B cell (primary cell): ENCODE measurements around the gene TTC1. TPM values are rescaled to one million over a fixed set of nuclear protein-coding genes. Genes with fewer than 3 reads are reported as not detected.

Experiments
- ATAC-seq: fragments of 200-7000 bp; cut with Tn5 transposase; one replicate; pipeline ENCODE4 v1.10.0; 2021; ENCODE audit warnings: low read depth, mild to moderate bottlenecking, moderate number of reproducible peaks, moderate library complexity
- CTCF ChIA-PET: fragments of 350-600 bp; sonication (Branson Sonifier 250); formaldehyde crosslinking; loops from one replicate; lab custom pipeline; 2021; ENCODE audit warnings: antibody characterized with exemption, inconsistent platforms; lab: Charles Lee
- POLR2A ChIA-PET: fragments of 350-600 bp; sonication (Branson Sonifier 250); formaldehyde crosslinking; loops from one replicate; lab custom pipeline; 2021; ENCODE audit warnings: antibody characterized with exemption; lab: Charles Lee
- DNase-seq: peaks from one replicate; pipeline ENCODE4 v3.0.0; 2013
- H2AFZ ChIP-seq: 2 replicates; pipeline ENCODE4 v1.6.1; 2012; ENCODE audit warnings: mild to moderate bottlenecking, low read depth, low read length; ENCODE audit not compliant: insufficient read depth, poor library complexity, severe bottlenecking
- H3K27ac ChIP-seq, 2 donors: 1 replicate in 1 of 2; 2 replicates in 1 of 2; pipeline ENCODE4 v1.5.1; 2012 to 2013; ENCODE audit warnings: low read length in 2 of 2, mild to moderate bottlenecking in 2 of 2, moderate library complexity in 1 of 2
- H3K27me3 ChIP-seq, 4 experiments: fragments of 200-600 bp in 1 of 4; sonication (generic) in 1 of 4; replicated peaks in 1 of 4; 1 replicate in 2 of 4; 2 replicates in 2 of 4; pipeline versions ENCODE4 v1.6.1 to v1.7.0; 2013 to 2016; ENCODE audit warnings: low read length in 3 of 4, mild to moderate bottlenecking in 2 of 4, mixed read lengths in 1 of 4, moderate library complexity in 1 of 4; ENCODE audit not compliant: insufficient read depth in 4 of 4, control insufficient read depth in 3 of 4; ENCODE audit errors: control extremely low read depth in 1 of 4
- H3K36me3 ChIP-seq, 2 experiments: replicated peaks in 1 of 2; 1 replicate in 1 of 2; 2 replicates in 1 of 2; pipeline versions ENCODE4 v1.6.1 to v1.7.1; 2013; ENCODE audit warnings: low read length in 1 of 2; ENCODE audit not compliant: insufficient read depth in 2 of 2, control insufficient read depth in 1 of 2; ENCODE audit errors: control extremely low read depth in 1 of 2, extremely low read depth in 1 of 2
- H3K4me1 ChIP-seq, 2 donors: fragments of 200-600 bp in 1 of 2; sonication (generic) in 1 of 2; 1 replicate in 1 of 2; 2 replicates in 1 of 2; pipeline versions ENCODE4 v1.5.1 to v1.6.1; 2013 to 2017; ENCODE audit warnings: low read length in 2 of 2; ENCODE audit not compliant: control insufficient read depth in 2 of 2, insufficient read depth in 2 of 2
- H3K4me2 ChIP-seq: replicated peaks from 2 replicates; pipeline ENCODE3; 2012; ENCODE audit warnings: mild to moderate bottlenecking, low read depth, low read length; ENCODE audit not compliant: poor library complexity, severe bottlenecking
- H3K4me3 ChIP-seq, 5 experiments: fragments of 200-600 bp in 1 of 5; sonication (generic) in 1 of 5; 1 replicate in 3 of 5; 2 replicates in 2 of 5; pipeline versions ENCODE4 v1.5.1 to v1.7.0; 2011 to 2016; ENCODE audit warnings: low read length in 4 of 5, mild to moderate bottlenecking in 4 of 5, low read depth in 2 of 5, control low read depth in 1 of 5, moderate library complexity in 1 of 5; ENCODE audit not compliant: insufficient read depth in 1 of 5; ENCODE audit errors: control extremely low read depth in 1 of 5, extremely low read depth in 1 of 5
- H3K79me2 ChIP-seq: fragments of 200-600 bp; sonication (generic); one replicate; pipeline ENCODE4 v1.6.0; 2016; ENCODE audit warnings: low read length; ENCODE audit not compliant: control insufficient read depth, insufficient read depth
- H3K9ac ChIP-seq: fragments of 200-600 bp; sonication (generic); 2 replicates; pipeline ENCODE4 v1.6.1; 2017; ENCODE audit warnings: mild to moderate bottlenecking, low read length, moderate library complexity
- H3K9me3 ChIP-seq, 3 donors: one replicate each; pipeline versions ENCODE4 v1.6.1 to v1.7.1; 2013; ENCODE audit warnings: low read length in 2 of 3; ENCODE audit not compliant: control insufficient read depth in 2 of 3, insufficient read depth in 1 of 3; ENCODE audit errors: control extremely low read depth in 1 of 3
- H4K20me1 ChIP-seq: 2 replicates; pipeline ENCODE4 v1.6.0; 2012; ENCODE audit warnings: mild to moderate bottlenecking, low read length; ENCODE audit not compliant: insufficient read depth, control insufficient read depth, poor library complexity, severe bottlenecking
- H3K27ac Mint-ChIP-seq: one replicate; pipeline ENCODE4 v1.8.0; 2021; ENCODE audit warnings: mixed read lengths
- H3K27me3 Mint-ChIP-seq: one replicate; pipeline ENCODE4 v1.8.0; 2021; ENCODE audit warnings: mixed read lengths
- H3K4me1 Mint-ChIP-seq: one replicate; pipeline ENCODE4 v1.8.0; 2021; ENCODE audit warnings: mixed read lengths
- H3K4me3 Mint-ChIP-seq: one replicate; pipeline ENCODE4 v1.8.0; 2021; ENCODE audit warnings: mixed read lengths
- H3K9me3 Mint-ChIP-seq: one replicate; pipeline ENCODE4 v1.8.0; 2022; ENCODE audit warnings: mixed read lengths; ENCODE audit not compliant: insufficient read depth
- CTCF ChIP-seq: fragments of 200-600 bp; IDR thresholded peaks from one replicate; pipeline ENCODE4 v1.8.0; 2022; ENCODE audit warnings: antibody characterized with exemption, mild to moderate bottlenecking
- EZH2 ChIP-seq: IDR thresholded peaks from 2 replicates; pipeline ENCODE4 v1.6.1; 2012; ENCODE audit warnings: borderline replicate concordance, low read depth, mild to moderate bottlenecking, moderate library complexity, low read length; ENCODE audit not compliant: insufficient read depth, poor library complexity, severe bottlenecking
- WGBS: methylation state at CpG from one replicate; pipeline ENCODE4 v1.1.5; 2013; ENCODE audit warnings: missing lambda C conversion rate; ENCODE audit not compliant: insufficient coverage; 5-methylcytosine and 5-hydroxymethylcytosine counted together
- intact Hi-C: fragments of 100-400 bp; cut with micrococcal nuclease; formaldehyde crosslinking; loops from one replicate; pipeline ENCODE4 v1.10.0; 2022
- polyA plus RNA-seq: library from polyadenylated mRNA; depleted of rRNA; stranded (reverse); fragments of >200 nt; gene quantifications from 2 replicates; pipeline ENCODE4 v1.2.3, GENCODE V29; 2012
- total RNA-seq, 2 donors: library from RNA; stranded (reverse); fragments of 120-200 nt in 1 of 2; gene quantifications; 1 replicate in 1 of 2; 2 replicates in 1 of 2; pipeline versions ENCODE4 v1.2.3 to v1.2.4, GENCODE V29; 2013 to 2022

The TTC1 gene
- total and polyA plus RNA-seq, 2 donors (not counting 1 experiment from before 2014, with no cell fraction given) = 12.1 to 40.4 TPM

GRCh38 chr5:160064417-160064810 is 55.5 kb downstream of the TTC1 start:
- TF ChIP-seq EZH2 = no peak
- no peak for TF ChIP-seq CTCF
- no peak overlapping the region for H3K4me3 Mint-ChIP-seq
- ChIA-PET POLR2A (no interaction called here), CTCF (interaction anchor here (1.7 kb wide), 1 partner anchor 17 kb away, joined by 7 read pairs; no protein-coding TSS in a partner anchor)
- intact Hi-C loops = no loop called here
- H3K27me3 ChIP-seq = no peaks in the 10 kb centered on the region
- no peaks in the 10 kb centered on the region for H3K79me2 ChIP-seq
- H3K4me2 ChIP-seq = no peak overlapping the region
- no peak overlapping the region for H3K4me3 ChIP-seq
- H3K4me1 ChIP-seq = no peaks in the 10 kb centered on the region
- no CpG with 5 or more reads among the region's 1 CpG for WGBS
- no peak for DNase-seq
- H3K9ac ChIP-seq = no peak overlapping the region
- H3K9me3 ChIP-seq = no peaks in the 10 kb centered on the region
- no peak overlapping the region for H3K27ac ChIP-seq
- no peak for ATAC-seq
- no peaks in the 10 kb centered on the region for H3K4me1 Mint-ChIP-seq
- no peaks in the 10 kb centered on the region for H3K9me3 Mint-ChIP-seq
- no peak overlapping the region for H3K27ac Mint-ChIP-seq
- H3K36me3 ChIP-seq = peaks cover 6 to 60% of the 10 kb centered on the region in 2 experiments
- no peak overlapping the region for H2AFZ ChIP-seq
- H4K20me1 ChIP-seq = no peaks in the 10 kb centered on the region
- H3K27me3 Mint-ChIP-seq = no peaks in the 10 kb centered on the region

GRCh38 chr5:160064995-160065614 is 56.2 kb downstream of the TTC1 start:
- H3K27me3 Mint-ChIP-seq = no peaks in the 10 kb centered on the region

More at GRCh38 chr5:160064995-160065614, 56.2 kb downstream of the TTC1 start:
- Mint-ChIP-seq H3K27ac (no peak overlapping the region), H3K4me1 (no peaks in the 10 kb centered on the region), H3K4me3 (no peak overlapping the region), H3K9me3 (no peaks in the 10 kb centered on the region)
- CTCF ChIA-PET = interaction anchor here (1.7 kb wide), 1 partner anchor 16 kb away, joined by 7 read pairs; no protein-coding TSS in a partner anchor
- DNase-seq = no peak
- Histone ChIP-seq H2AFZ (no peak overlapping the region), H3K4me2 (no peak overlapping the region), H3K79me2 (no peaks in the 10 kb centered on the region), H4K20me1 (no peaks in the 10 kb centered on the region), H3K27me3 (no peaks in the 10 kb centered on the region), H3K4me1 (no peaks in the 10 kb centered on the region), H3K9me3 (no peaks in the 10 kb centered on the region), H3K4me3 (no peak overlapping the region), H3K36me3 (peaks cover 6 to 58% of the 10 kb centered on the region in 2 experiments), H3K9ac (no peak overlapping the region), H3K27ac (no peak overlapping the region)
- TF ChIP-seq EZH2 = no peak
- TF ChIP-seq CTCF = no peak
- no peak for ATAC-seq
- 92% methylated on average over 5 of the region's 9 CpGs for WGBS
- POLR2A ChIA-PET = no interaction called here
- intact Hi-C loops = no loop called here
